Prostate gland (tissue), 2 donors: ENCODE results near the gene ZNF512B.

Experiments used
- CTCF ChIP-seq, 4 experiments: fragments of 200-600 bp in 2 of 4; fragments of 450-650 bp in 2 of 4; sonication (generic) in 2 of 4; IDR thresholded peaks; 1 replicate in 3 of 4; 2 replicates in 1 of 4; pipeline ENCODE4 v1.5.1; 2016 to 2019; ENCODE audit warnings: antibody characterized with exemption in 4 of 4, mild to moderate bottlenecking in 2 of 4, moderate library complexity in 2 of 4
- POLR2A ChIP-seq: fragments of 450-650 bp; IDR thresholded peaks from one replicate; pipeline ENCODE4 v1.6.1; 2016; ENCODE audit warnings: antibody characterized with exemption, mild to moderate bottlenecking

- TF ChIP-seq CTCF (IDR thresholded peaks at IDR 0.05), result no peak
- no peak for TF ChIP-seq POLR2A
Measured at GRCh38 chr20:63942250-63942951, 27.3 kb downstream of the ZNF512B start.
